Measurements from ENCODE around the gene VENTX. TPM values are rescaled to one million over a fixed set of nuclear protein-coding genes. Genes with fewer than 3 reads are reported as not detected.

The VENTX gene
- polyA plus RNA-seq, 3 donors, result 1.4 to 56.0 (median 1.6) TPM

DNA sequence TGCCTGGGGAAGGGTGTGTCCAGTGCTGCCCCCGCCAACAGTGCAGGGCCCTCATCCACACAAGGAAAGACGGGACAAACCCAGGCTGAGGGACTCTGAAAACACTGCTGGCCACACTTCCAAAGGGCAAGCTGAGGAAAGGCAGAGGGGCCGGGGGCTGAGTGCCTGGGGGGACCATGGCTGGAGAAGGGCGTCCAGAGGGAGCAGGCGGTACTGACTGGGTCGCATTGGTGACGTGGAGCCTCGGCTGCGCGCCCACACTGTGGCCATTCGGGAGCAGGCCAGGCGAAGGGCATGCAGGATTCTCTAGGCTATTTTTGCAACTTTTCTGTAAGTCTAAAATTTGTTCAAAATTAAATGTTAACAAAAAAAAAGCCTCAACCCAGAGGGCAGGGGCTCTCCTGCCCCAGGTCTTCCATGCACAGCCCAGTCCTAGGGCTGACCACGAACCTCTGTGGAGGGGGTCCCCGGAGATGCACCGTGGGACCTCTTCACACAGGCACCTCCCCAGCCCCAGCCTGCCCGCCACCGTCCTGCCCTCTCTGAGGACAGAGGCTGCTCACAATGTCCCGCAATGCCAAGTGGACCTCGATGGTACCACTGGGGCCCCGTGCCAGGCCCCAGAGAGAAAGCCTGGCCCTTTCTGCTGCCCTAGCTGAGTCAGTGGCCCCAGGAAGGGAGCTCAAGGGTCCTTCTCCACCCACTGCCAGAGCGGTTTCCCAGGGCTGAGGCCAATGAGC is 28.6 kb downstream of the VENTX start:
- Histone ChIP-seq H3K9ac (ENCODE audit: insufficient read depth, low read length, poor library complexity, severe bottlenecking) (no peak overlapping the region), H3K9me3 (replicated peaks in 1 of 2; ENCODE audit: control insufficient read depth in 1 of 2, insufficient read depth in 1 of 2, low read length in 2 of 2) (no peaks in the 10 kb centered on the region), H3K36me3 (replicated peaks in 1 of 2; ENCODE audit: control insufficient read depth in 1 of 2, insufficient read depth in 2 of 2, low read length in 2 of 2) (peaks cover 56 to 73% of the 10 kb centered on the region in 2 donors), H3K27ac (ENCODE audit: low read depth in 1 of 2, low read length in 2 of 2) (no peak overlapping the region), H3K4me3 (replicated peaks in 1 of 3; ENCODE audit: low read depth in 2 of 3, low read length in 3 of 3) (no peak overlapping the region), H4K20me1 (ENCODE audit: insufficient read depth, low read length) (peaks cover 47% of the 10 kb centered on the region), H3K4me2 (replicated peaks; ENCODE audit: extremely low read depth, low read length, poor library complexity, severe bottlenecking) (no peak overlapping the region), H3K27me3 (ENCODE audit: control insufficient read depth in 2 of 2, insufficient read depth in 2 of 2, low read length in 2 of 2) (no peaks in the 10 kb centered on the region), H3K79me2 (ENCODE audit: insufficient read depth, low read length) (no peaks in the 10 kb centered on the region), H2AFZ (ENCODE audit: insufficient read depth, low read depth, low read length, poor library complexity, severe bottlenecking) (no peak overlapping the region), H3K4me1 (ENCODE audit: control insufficient read depth in 1 of 2, insufficient read depth in 2 of 2, low read length in 2 of 2) (peaks cover 40 to 48% of the 10 kb centered on the region in 2 donors)
- Mint-ChIP-seq H3K36me3 (peaks cover 41 to 77% of the 10 kb centered on the region in 2 donors), H3K4me1 (peaks cover 40% of the 10 kb centered on the region), H3K27me3 (ENCODE audit: low read depth in 3 of 3) (peaks cover 0 to 1% (median 1%) of the 10 kb centered on the region in 3 donors), H3K9me3 (no peaks in the 10 kb centered on the region), H3K27ac (peak overlapping the region in 1 of 7 donors; percentile 75), H3K4me3 (no peak overlapping the region)
- TF ChIP-seq CTCF (IDR thresholded peaks at IDR 0.05), result no peak
- DNase-seq, result no peak
- intact Hi-C loops (cut with micrococcal nuclease), result no loop called here
- WGBS (ENCODE audit: insufficient coverage), result 96% methylated on average over 19 of the region's 21 CpGs

DNA sequence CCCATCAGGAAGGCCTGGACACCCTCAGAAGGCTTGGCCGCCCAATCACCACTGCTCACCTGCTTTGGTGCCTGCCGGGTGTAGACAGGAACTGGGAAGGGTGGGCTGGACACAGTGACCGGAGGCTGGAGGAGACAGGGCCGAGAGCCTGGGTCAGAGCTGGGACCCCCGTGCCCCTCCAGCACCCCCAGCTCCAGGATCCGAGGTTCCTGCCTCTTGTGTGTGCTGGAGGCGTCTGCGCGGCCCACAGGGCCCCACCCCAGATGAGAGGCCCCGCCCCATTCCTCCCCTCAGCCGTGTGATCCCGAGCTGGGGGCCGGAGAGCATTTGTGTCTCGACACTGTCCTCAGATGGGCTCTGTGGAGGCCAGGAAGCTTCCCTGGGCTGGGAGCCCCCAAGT is 29.6 kb downstream of the VENTX start:
- H3K79me2 ChIP-seq (ENCODE audit: insufficient read depth, low read length), result no peaks in the 10 kb centered on the region
- H3K27me3 ChIP-seq (ENCODE audit: control insufficient read depth in 2 of 2, insufficient read depth in 2 of 2, low read length in 2 of 2), result no peaks in the 10 kb centered on the region
- H3K9me3 Mint-ChIP-seq, result no peaks in the 10 kb centered on the region
- 95% methylated on average over 11 of the region's 14 CpGs for WGBS (ENCODE audit: insufficient coverage)
- no peak overlapping the region for H3K27ac Mint-ChIP-seq
- intact Hi-C loops (cut with micrococcal nuclease), result no loop called here
- peaks cover 37% of the 10 kb centered on the region for H3K4me1 Mint-ChIP-seq
- H3K27me3 Mint-ChIP-seq (ENCODE audit: low read depth in 3 of 3), result peaks cover 0 to 4% (median 1%) of the 10 kb centered on the region in 3 donors
- H3K27ac ChIP-seq (ENCODE audit: low read depth in 1 of 2, low read length in 2 of 2), result no peak overlapping the region
- H3K4me1 ChIP-seq (ENCODE audit: control insufficient read depth in 1 of 2, insufficient read depth in 2 of 2, low read length in 2 of 2), result peaks cover 34 to 40% of the 10 kb centered on the region in 2 donors
- DNase-seq, result no peak
- no peak overlapping the region for H3K4me3 Mint-ChIP-seq
- H3K36me3 ChIP-seq (replicated peaks in 1 of 2; ENCODE audit: control insufficient read depth in 1 of 2, insufficient read depth in 2 of 2, low read length in 2 of 2), result peaks cover 65 to 82% of the 10 kb centered on the region in 2 donors
- H2AFZ ChIP-seq (ENCODE audit: insufficient read depth, low read depth, low read length, poor library complexity, severe bottlenecking), result no peak overlapping the region
- no peak overlapping the region for H3K9ac ChIP-seq (ENCODE audit: insufficient read depth, low read length, poor library complexity, severe bottlenecking)
- TF ChIP-seq CTCF (IDR thresholded peaks at IDR 0.05), result no peak
- H4K20me1 ChIP-seq (ENCODE audit: insufficient read depth, low read length), result peaks cover 56% of the 10 kb centered on the region
- H3K9me3 ChIP-seq (replicated peaks in 1 of 2; ENCODE audit: control insufficient read depth in 1 of 2, insufficient read depth in 1 of 2, low read length in 2 of 2), result no peaks in the 10 kb centered on the region
- no peak overlapping the region for H3K4me2 ChIP-seq (replicated peaks; ENCODE audit: extremely low read depth, low read length, poor library complexity, severe bottlenecking)
- no peak overlapping the region for H3K4me3 ChIP-seq (replicated peaks in 1 of 3; ENCODE audit: low read depth in 2 of 3, low read length in 3 of 3)
- peaks cover 49 to 85% of the 10 kb centered on the region in 2 donors for H3K36me3 Mint-ChIP-seq
